NCI-H2171 (cell line): ENCODE data around the gene IL15RA.
"Not testable (repeated sequence)": the region's sequence is repeated elsewhere in the genome, so short reads cannot be mapped to it uniquely, and the experiment has no call there.

Experiments
- DNase-seq: peaks from one replicate; lab custom pipeline; 2025; lab: John Stamatoyannopoulos, UW

Gene IL15RA

GRCh38 chr10:6005856-6006395 is 28.6 kb upstream of the IL15RA start:
- DNase-seq: no peak

- not testable (repeated sequence) for DNase-seq
Measured at GRCh38 chr10:6005161-6005804, 27.9 kb upstream of the IL15RA start.

GRCh38 chr10:6002809-6003510 is 25.6 kb upstream of the IL15RA start:
- DNase-seq: no peak

GRCh38 chr10:5999440-6000165 is 22.3 kb upstream of the IL15RA start:
- DNase-seq: no peak

- no peak for DNase-seq
Measured at GRCh38 chr10:5996696-5997095, 19.4 kb upstream of the IL15RA start.

- DNase-seq: no peak
Measured at GRCh38 chr10:5992398-5992797, 15.1 kb upstream of the IL15RA start.

- no peak for DNase-seq
Measured at GRCh38 chr10:5991708-5992107, 14.4 kb upstream of the IL15RA start.

GRCh38 chr10:5989756-5990155 is 12.4 kb upstream of the IL15RA start:
- DNase-seq: no peak

- DNase-seq: no peak
Measured at GRCh38 chr10:5988336-5988920, 11.1 kb upstream of the IL15RA start.

GRCh38 chr10:5987747-5988146 is 10.4 kb upstream of the IL15RA start:
- no peak for DNase-seq

- no peak for DNase-seq
Measured at GRCh38 chr10:5985029-5985428, 7.7 kb upstream of the IL15RA start.

GRCh38 chr10:5983774-5984173 is 6.4 kb upstream of the IL15RA start:
- DNase-seq: no peak

- DNase-seq: no peak
Measured at GRCh38 chr10:5981529-5981928, 4.2 kb upstream of the IL15RA start.

GRCh38 chr10:5978230-5978489 is 817 bp upstream of the IL15RA start:
- DNase-seq: no peak

- DNase-seq: no peak
Measured at GRCh38 chr10:5976512-5977470, 552 bp downstream of the IL15RA start.

- DNase-seq: no peak
Measured at GRCh38 chr10:5975641-5976473, 1.5 kb downstream of the IL15RA start.

- DNase-seq: no peak
Measured at GRCh38 chr10:5973069-5973468, 4.3 kb downstream of the IL15RA start.

GRCh38 chr10:5971886-5972285 is 5.5 kb downstream of the IL15RA start:
- no peak for DNase-seq

GRCh38 chr10:5971315-5971832 is 6.0 kb downstream of the IL15RA start:
- DNase-seq: no peak

- DNase-seq: no peak
Measured at GRCh38 chr10:5970527-5970926, 6.8 kb downstream of the IL15RA start.
